Ectodermal cell (in vitro differentiated cells): ENCODE data around the gene TENT5A.
"Not testable (repeated sequence)": the region's sequence is repeated elsewhere in the genome, so short reads cannot be mapped to it uniquely, and the experiment has no call there.

Experiments used
- H3K27ac ChIP-seq: 2 replicates; pipeline ENCODE4 v1.7.0; 2013; ENCODE audit warnings: mild to moderate bottlenecking, low read depth, low read length; ENCODE audit not compliant: insufficient read depth, poor library complexity, severe bottlenecking
- H3K27me3 ChIP-seq: 2 replicates; pipeline ENCODE4 v1.7.0; 2013; ENCODE audit warnings: mild to moderate bottlenecking, low read length; ENCODE audit not compliant: insufficient read depth, control insufficient read depth, poor library complexity, severe bottlenecking
- H3K36me3 ChIP-seq: one replicate; pipeline ENCODE4 v1.7.0; 2013; ENCODE audit warnings: low read length; ENCODE audit not compliant: control insufficient read depth, insufficient read depth
- H3K4me1 ChIP-seq: one replicate; pipeline ENCODE4 v1.7.0; 2013; ENCODE audit warnings: low read length; ENCODE audit not compliant: control insufficient read depth, insufficient read depth
- H3K4me3 ChIP-seq: 2 replicates; pipeline ENCODE4 v1.7.0; 2013; ENCODE audit warnings: low read depth, low read length, control low read depth; ENCODE audit not compliant: insufficient read depth
- H3K9me3 ChIP-seq: 2 replicates; pipeline ENCODE4 v1.7.0; 2013; ENCODE audit warnings: mild to moderate bottlenecking, low read length, moderate library complexity; ENCODE audit not compliant: control insufficient read depth
- WGBS, 2 experiments: methylation state at CpG; one replicate each; pipeline ENCODE4 v1.1.7; 2013; ENCODE audit warnings: missing lambda C conversion rate in 2 of 2; 5-methylcytosine and 5-hydroxymethylcytosine counted together

The TENT5A gene

GRCh38 chr6:81789291-81789690 is 36.8 kb upstream of the TENT5A start:
- H3K27ac ChIP-seq: no peak overlapping the region
- H3K9me3 ChIP-seq: no peaks in the 10 kb centered on the region
- no peaks in the 10 kb centered on the region for H3K27me3 ChIP-seq
- 93 to 100% methylated on average over 1 of the region's 1 CpG for WGBS, 2 experiments
- H3K4me1 ChIP-seq: no peaks in the 10 kb centered on the region
- no peak overlapping the region for H3K4me3 ChIP-seq
- no peaks in the 10 kb centered on the region for H3K36me3 ChIP-seq

GRCh38 chr6:81788748-81789147 is 36.3 kb upstream of the TENT5A start:
- Histone ChIP-seq H3K4me3 (no peak overlapping the region), H3K36me3 (no peaks in the 10 kb centered on the region), H3K4me1 (no peaks in the 10 kb centered on the region), H3K27ac (no peak overlapping the region), H3K9me3 (no peaks in the 10 kb centered on the region), H3K27me3 (no peaks in the 10 kb centered on the region)

- Histone ChIP-seq H3K27me3 (no peaks in the 10 kb centered on the region), H3K36me3 (no peaks in the 10 kb centered on the region), H3K9me3 (no peaks in the 10 kb centered on the region), H3K4me1 (no peaks in the 10 kb centered on the region), H3K27ac (no peak overlapping the region), H3K4me3 (no peak overlapping the region)
- WGBS, 2 experiments: 92 to 93% methylated on average over 2 to 3 of the region's 3 CpGs
Measured at GRCh38 chr6:81787313-81788068, 35.0 kb upstream of the TENT5A start.

GRCh38 chr6:81786150-81786549 is 33.7 kb upstream of the TENT5A start:
- 73 to 90% methylated on average over 1 of the region's 1 CpG for WGBS, 2 experiments
- no peaks in the 10 kb centered on the region for H3K9me3 ChIP-seq
- no peaks in the 10 kb centered on the region for H3K36me3 ChIP-seq
- no peaks in the 10 kb centered on the region for H3K4me1 ChIP-seq
- no peak overlapping the region for H3K4me3 ChIP-seq
- H3K27me3 ChIP-seq: no peaks in the 10 kb centered on the region
- H3K27ac ChIP-seq: no peak overlapping the region

- no peaks in the 10 kb centered on the region for H3K27me3 ChIP-seq
- no peaks in the 10 kb centered on the region for H3K9me3 ChIP-seq
- no peak overlapping the region for H3K4me3 ChIP-seq
- H3K4me1 ChIP-seq: no peaks in the 10 kb centered on the region
- H3K36me3 ChIP-seq: no peaks in the 10 kb centered on the region
- WGBS, 2 experiments: 87 to 100% methylated on average over 2 of the region's 2 CpGs
- H3K27ac ChIP-seq: no peak overlapping the region
Measured at GRCh38 chr6:81785377-81785776, 32.9 kb upstream of the TENT5A start.

- Histone ChIP-seq H3K4me1 (no peaks in the 10 kb centered on the region), H3K27ac (no peak overlapping the region), H3K36me3 (no peaks in the 10 kb centered on the region), H3K9me3 (no peaks in the 10 kb centered on the region), H3K27me3 (no peaks in the 10 kb centered on the region), H3K4me3 (no peak overlapping the region)
- WGBS, 2 experiments: 82 to 88% methylated on average over 2 of the region's 2 CpGs
Measured at GRCh38 chr6:81783893-81784292, 31.4 kb upstream of the TENT5A start.

- WGBS, 2 experiments: 80 to 94% methylated on average over 2 of the region's 2 CpGs
- Histone ChIP-seq H3K9me3 (no peaks in the 10 kb centered on the region), H3K27ac (no peak overlapping the region), H3K4me3 (no peak overlapping the region), H3K4me1 (no peaks in the 10 kb centered on the region), H3K27me3 (no peaks in the 10 kb centered on the region), H3K36me3 (no peaks in the 10 kb centered on the region)
Measured at GRCh38 chr6:81781624-81782023, 29.1 kb upstream of the TENT5A start.

GRCh38 chr6:81777586-81778268 is 25.2 kb upstream of the TENT5A start:
- Histone ChIP-seq H3K36me3 (no peaks in the 10 kb centered on the region), H3K4me1 (no peaks in the 10 kb centered on the region), H3K27me3 (no peaks in the 10 kb centered on the region), H3K9me3 (no peaks in the 10 kb centered on the region), H3K27ac (no peak overlapping the region), H3K4me3 (no peak overlapping the region)
- 74 to 84% methylated on average over 2 of the region's 2 CpGs for WGBS, 2 experiments

- H3K27me3 ChIP-seq, H3K27ac ChIP-seq, H3K36me3 ChIP-seq, H3K9me3 ChIP-seq, H3K4me1 ChIP-seq, H3K4me3 ChIP-seq: not testable (repeated sequence)
- 88 to 96% methylated on average over 4 of the region's 4 CpGs for WGBS, 2 experiments
Measured at GRCh38 chr6:81776219-81776618, 23.7 kb upstream of the TENT5A start.

GRCh38 chr6:81774542-81774941 is 22.1 kb upstream of the TENT5A start:
- no peaks in the 10 kb centered on the region for H3K36me3 ChIP-seq
- WGBS, 2 experiments: 77 to 93% methylated on average over 1 of the region's 2 CpGs
- no peak overlapping the region for H3K27ac ChIP-seq
- no peaks in the 10 kb centered on the region for H3K27me3 ChIP-seq
- H3K9me3 ChIP-seq: no peaks in the 10 kb centered on the region
- H3K4me3 ChIP-seq: no peak overlapping the region
- no peaks in the 10 kb centered on the region for H3K4me1 ChIP-seq
